Measurements from ENCODE around the gene ADRA2B.

DNA sequence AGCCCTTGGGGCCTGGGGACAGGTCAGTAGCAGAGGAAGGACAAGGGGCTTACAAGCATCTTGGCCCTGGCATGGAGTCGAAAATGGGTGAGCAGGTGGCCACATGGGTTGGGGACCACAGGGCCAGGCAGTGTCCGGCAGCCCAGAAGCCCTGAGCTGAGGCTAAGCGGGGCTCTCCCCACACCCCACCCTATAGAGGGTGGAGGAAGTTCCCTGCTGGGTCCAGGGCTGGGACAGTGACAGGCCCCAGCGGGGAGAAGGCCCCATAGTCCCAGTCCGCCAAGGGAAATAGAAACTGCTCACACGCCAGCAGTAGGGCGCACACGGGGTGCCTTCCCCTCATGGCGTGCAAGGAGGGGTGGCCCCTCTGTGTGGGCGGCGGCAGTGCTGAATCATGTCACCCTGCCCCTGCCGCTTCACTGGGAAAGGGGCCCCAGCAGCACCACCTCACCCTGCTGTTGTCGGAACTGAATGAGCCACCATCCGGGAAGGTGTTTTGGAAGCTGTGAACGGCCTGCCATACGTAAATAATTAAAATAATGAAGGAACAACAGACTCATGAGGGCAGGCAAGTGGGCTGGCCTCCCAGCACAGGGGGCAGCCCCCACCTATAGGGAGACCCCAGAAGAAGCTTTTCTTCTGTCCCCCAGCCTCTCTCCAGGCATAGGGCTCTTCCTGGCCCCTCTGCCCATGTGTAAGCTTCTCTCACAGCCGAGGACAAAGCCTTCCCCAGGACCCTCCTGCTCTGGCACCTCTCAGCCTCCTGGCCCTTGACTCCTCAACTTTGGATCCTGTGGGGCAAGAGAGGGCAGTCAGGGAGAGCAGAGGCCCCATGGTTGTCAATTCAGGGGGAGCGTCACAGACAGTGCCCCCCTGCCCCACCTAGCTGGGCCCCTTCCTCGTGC, 41.5 kb upstream of the ADRA2B start:
- TF ChIP-seq, protein P1, sequence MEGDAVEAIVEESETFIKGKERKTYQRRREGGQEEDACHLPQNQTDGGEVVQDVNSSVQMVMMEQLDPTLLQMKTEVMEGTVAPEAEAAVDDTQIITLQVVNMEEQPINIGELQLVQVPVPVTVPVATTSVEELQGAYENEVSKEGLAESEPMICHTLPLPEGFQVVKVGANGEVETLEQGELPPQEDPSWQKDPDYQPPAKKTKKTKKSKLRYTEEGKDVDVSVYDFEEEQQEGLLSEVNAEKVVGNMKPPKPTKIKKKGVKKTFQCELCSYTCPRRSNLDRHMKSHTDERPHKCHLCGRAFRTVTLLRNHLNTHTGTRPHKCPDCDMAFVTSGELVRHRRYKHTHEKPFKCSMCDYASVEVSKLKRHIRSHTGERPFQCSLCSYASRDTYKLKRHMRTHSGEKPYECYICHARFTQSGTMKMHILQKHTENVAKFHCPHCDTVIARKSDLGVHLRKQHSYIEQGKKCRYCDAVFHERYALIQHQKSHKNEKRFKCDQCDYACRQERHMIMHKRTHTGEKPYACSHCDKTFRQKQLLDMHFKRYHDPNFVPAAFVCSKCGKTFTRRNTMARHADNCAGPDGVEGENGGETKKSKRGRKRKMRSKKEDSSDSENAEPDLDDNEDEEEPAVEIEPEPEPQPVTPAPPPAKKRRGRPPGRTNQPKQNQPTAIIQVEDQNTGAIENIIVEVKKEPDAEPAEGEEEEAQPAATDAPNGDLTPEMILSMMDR (IDR thresholded peaks at IDR 0.05): no peak
- no peak for TF ChIP-seq EZH2 (IDR thresholded peaks at IDR 0.05; ENCODE audit: borderline replicate concordance, insufficient read depth, low read depth, low read length, poor library complexity, severe bottlenecking)
